Retinal pigment epithelial cell (primary cell): Measurements from ENCODE around the gene MVB12B.

ENCODE experiments used
- DNase-seq: peaks from one replicate; pipeline ENCODE4 v3.0.0-alpha.2; 2010; ENCODE audit warnings: low read depth
- H3K4me3 ChIP-seq: 2 replicates; pipeline ENCODE4 v1.5.1; 2011; ENCODE audit warnings: mild to moderate bottlenecking, low read length, control low read depth, moderate library complexity
- CTCF ChIP-seq: conservative IDR thresholded peaks from 2 replicates; pipeline ENCODE4 v1.5.1; 2011; ENCODE audit warnings: low read depth, low read length, control low read depth, inconsistent platforms

MVB12B gene

GRCh38 chr9:126481862-126482261 lies 155.2 kb downstream of the MVB12B start:
- no peak overlapping the region for H3K4me3 ChIP-seq
- DNase-seq: no peak
- TF ChIP-seq CTCF: no peak

GRCh38 chr9:126482361-126483044 lies 155.9 kb downstream of the MVB12B start:
- peak; percentile 46 for TF ChIP-seq CTCF
- H3K4me3 ChIP-seq: peak overlapping the region; percentile 45
- DNase-seq: peak; percentile 78

- no peak for TF ChIP-seq CTCF
- DNase-seq: no peak
- no peak overlapping the region for H3K4me3 ChIP-seq
Observed at GRCh38 chr9:126483468-126484073, 156.9 kb downstream of the MVB12B start.

- no peak for TF ChIP-seq CTCF
- H3K4me3 ChIP-seq: no peak overlapping the region
- DNase-seq: no peak
Observed at GRCh38 chr9:126485662-126486061, 159.0 kb downstream of the MVB12B start.

- DNase-seq: no peak
- no peak overlapping the region for H3K4me3 ChIP-seq
- no peak for TF ChIP-seq CTCF
Observed at GRCh38 chr9:126486276-126486675, 159.6 kb downstream of the MVB12B start.

- DNase-seq: no peak
- TF ChIP-seq CTCF: no peak
- no peak overlapping the region for H3K4me3 ChIP-seq
Observed at GRCh38 chr9:126487856-126488255, 161.2 kb downstream of the MVB12B start.

GRCh38 chr9:126488310-126488709 lies 161.7 kb downstream of the MVB12B start:
- no peak for TF ChIP-seq CTCF
- no peak for DNase-seq
- H3K4me3 ChIP-seq: no peak overlapping the region
